ENCODE data around the gene CX3CR1.
"Not testable (repeated sequence)": the region's sequence is repeated elsewhere in the genome, so short reads cannot be mapped to it uniquely, and the experiment has no call there.

Gene CX3CR1

GRCh38 chr3:39264053-39264452 is 15.8 kb downstream of the CX3CR1 start:
- DNase-seq = no peak

GRCh38 chr3:39263576-39263975 is 16.3 kb downstream of the CX3CR1 start:
- DNase-seq = no peak

- DNase-seq = no peak
Measured at GRCh38 chr3:39262846-39263245, 17.0 kb downstream of the CX3CR1 start.

GRCh38 chr3:39261726-39262125 is 18.1 kb downstream of the CX3CR1 start:
- DNase-seq = no peak

- no peak for DNase-seq
Measured at GRCh38 chr3:39260957-39261356, 18.9 kb downstream of the CX3CR1 start.

- DNase-seq = no peak
Measured at GRCh38 chr3:39260318-39260717, 19.5 kb downstream of the CX3CR1 start.

GRCh38 chr3:39255503-39256325 is 24.1 kb downstream of the CX3CR1 start:
- DNase-seq = no peak

- no peak for DNase-seq
Measured at GRCh38 chr3:39254806-39255449, 24.9 kb downstream of the CX3CR1 start.

- no peak for DNase-seq
Measured at GRCh38 chr3:39251576-39251975, 28.3 kb downstream of the CX3CR1 start.

GRCh38 chr3:39250116-39250747 is 29.6 kb downstream of the CX3CR1 start:
- no peak for DNase-seq

GRCh38 chr3:39249453-39250115 is 30.3 kb downstream of the CX3CR1 start:
- DNase-seq = no peak

- no peak for DNase-seq
Measured at GRCh38 chr3:39241561-39241960, 38.3 kb downstream of the CX3CR1 start.

- no peak for DNase-seq
Measured at GRCh38 chr3:39237027-39237426, 42.8 kb downstream of the CX3CR1 start.

- DNase-seq = no peak
Measured at GRCh38 chr3:39234651-39235050, 45.2 kb downstream of the CX3CR1 start.

GRCh38 chr3:39232859-39233258 is 47.0 kb downstream of the CX3CR1 start:
- DNase-seq = no peak

GRCh38 chr3:39230453-39230852 is 49.4 kb downstream of the CX3CR1 start:
- DNase-seq = no peak

GRCh38 chr3:39228496-39228895 is 51.3 kb downstream of the CX3CR1 start:
- no peak for DNase-seq

GRCh38 chr3:39227596-39227995 is 52.2 kb downstream of the CX3CR1 start:
- not testable (repeated sequence) for DNase-seq

- no peak for DNase-seq
Measured at GRCh38 chr3:39226106-39226741, 53.6 kb downstream of the CX3CR1 start.

GRCh38 chr3:39224288-39224687 is 55.5 kb downstream of the CX3CR1 start:
- no peak for DNase-seq

GRCh38 chr3:39222939-39223338 is 56.9 kb downstream of the CX3CR1 start:
- no peak for DNase-seq

GRCh38 chr3:39222462-39222861 is 57.4 kb downstream of the CX3CR1 start:
- DNase-seq = no peak

- no peak for DNase-seq
Measured at GRCh38 chr3:39221141-39221530, 58.7 kb downstream of the CX3CR1 start.
